Astrocyte (in vitro differentiated cells and primary cell): Measurements from ENCODE around the gene IFITM5. TPM values are rescaled to one million over a fixed set of nuclear protein-coding genes. Genes with fewer than 3 reads are reported as not detected.
A peak's percentile ranks its signal among the peaks of the same experiment; 100 is the strongest.
"Not testable (repeated sequence)": the region's sequence is repeated elsewhere in the genome, so short reads cannot be mapped to it uniquely, and the experiment has no call there.

Experiments
- DNase-seq: peaks from one replicate; pipeline ENCODE4 v3.0.0-alpha.2; 2010; ENCODE audit warnings: low read depth
- FAIRE-seq: peaks from 2 replicates; lab custom pipeline; 2011; peaks lifted over from hg19 to GRCh38; lab: Jason Lieb, UNC
- H2AFZ ChIP-seq: 2 replicates; pipeline ENCODE4 v1.6.0; 2012; ENCODE audit warnings: low read depth, low read length, inconsistent platforms
- H3K27ac ChIP-seq: 2 replicates; pipeline ENCODE4 v1.5.1; 2011; ENCODE audit warnings: low read depth, low read length, inconsistent platforms
- H3K27me3 ChIP-seq: 2 replicates; pipeline ENCODE4 v1.6.0; 2011; ENCODE audit warnings: low read length, inconsistent platforms; ENCODE audit not compliant: insufficient read depth
- H3K36me3 ChIP-seq: 2 replicates; pipeline ENCODE4 v1.5.1; 2011; ENCODE audit warnings: low read length, inconsistent platforms; ENCODE audit not compliant: insufficient read depth
- H3K4me1 ChIP-seq: 2 replicates; pipeline ENCODE4 v1.5.1; 2011; ENCODE audit warnings: low read length, inconsistent platforms; ENCODE audit not compliant: insufficient read depth
- H3K4me2 ChIP-seq: 2 replicates; pipeline ENCODE4 v1.6.0; 2012; ENCODE audit warnings: low read length, inconsistent platforms
- H3K4me3 ChIP-seq: 2 replicates; pipeline ENCODE4 v1.5.1; 2011; ENCODE audit warnings: low read depth, mild to moderate bottlenecking, low read length, inconsistent platforms; ENCODE audit not compliant: insufficient read depth
- H3K79me2 ChIP-seq: 2 replicates; pipeline ENCODE4 v1.6.0; 2012; ENCODE audit warnings: mild to moderate bottlenecking, low read length, inconsistent platforms; ENCODE audit not compliant: insufficient read depth
- H3K9ac ChIP-seq: 2 replicates; pipeline ENCODE4 v1.6.0; 2012; ENCODE audit warnings: mild to moderate bottlenecking, low read length, inconsistent platforms
- H3K9me3 ChIP-seq: 2 replicates; pipeline ENCODE4 v1.5.1; 2012; ENCODE audit warnings: low read depth, mild to moderate bottlenecking, low read length, inconsistent platforms; ENCODE audit not compliant: insufficient read depth
- H4K20me1 ChIP-seq: 2 replicates; pipeline ENCODE4 v1.6.0; 2012; ENCODE audit warnings: low read length, inconsistent platforms; ENCODE audit not compliant: insufficient read depth
- H3K27ac Mint-ChIP-seq: one replicate; pipeline ENCODE4 v1.8.0; 2021; ENCODE audit warnings: mild to moderate bottlenecking, mixed read lengths; ENCODE audit not compliant: unreplicated experiment
- H3K27me3 Mint-ChIP-seq: one replicate; pipeline ENCODE4 v1.8.0; 2021; ENCODE audit warnings: low read depth, mixed read lengths; ENCODE audit not compliant: unreplicated experiment
- H3K36me3 Mint-ChIP-seq: one replicate; pipeline ENCODE4 v1.8.0; 2021; ENCODE audit warnings: low read depth, mixed read lengths; ENCODE audit not compliant: unreplicated experiment
- H3K4me1 Mint-ChIP-seq: one replicate; pipeline ENCODE4 v1.8.0; 2021; ENCODE audit warnings: low read depth, mixed read lengths; ENCODE audit not compliant: unreplicated experiment
- H3K4me3 Mint-ChIP-seq: one replicate; pipeline ENCODE4 v1.8.0; 2021; ENCODE audit warnings: mild to moderate bottlenecking, moderate library complexity, mixed read lengths; ENCODE audit not compliant: unreplicated experiment
- H3K9me3 Mint-ChIP-seq: one replicate; pipeline ENCODE4 v1.8.0; 2021; ENCODE audit warnings: mild to moderate bottlenecking, mixed read lengths; ENCODE audit not compliant: unreplicated experiment
- CTCF ChIP-seq: IDR thresholded peaks from 2 replicates; pipeline ENCODE4 v1.5.1; 2011; ENCODE audit warnings: low read depth, mild to moderate bottlenecking, inconsistent platforms, low read length, moderate library complexity; ENCODE audit not compliant: insufficient read depth
- total RNA-seq: library from RNA; stranded (reverse); gene quantifications from 2 replicates; pipeline ENCODE4 v1.2.1, GENCODE V29; 2021

IFITM5 gene
- total RNA-seq, 1 donor from 2014 or later: not detected

DNA sequence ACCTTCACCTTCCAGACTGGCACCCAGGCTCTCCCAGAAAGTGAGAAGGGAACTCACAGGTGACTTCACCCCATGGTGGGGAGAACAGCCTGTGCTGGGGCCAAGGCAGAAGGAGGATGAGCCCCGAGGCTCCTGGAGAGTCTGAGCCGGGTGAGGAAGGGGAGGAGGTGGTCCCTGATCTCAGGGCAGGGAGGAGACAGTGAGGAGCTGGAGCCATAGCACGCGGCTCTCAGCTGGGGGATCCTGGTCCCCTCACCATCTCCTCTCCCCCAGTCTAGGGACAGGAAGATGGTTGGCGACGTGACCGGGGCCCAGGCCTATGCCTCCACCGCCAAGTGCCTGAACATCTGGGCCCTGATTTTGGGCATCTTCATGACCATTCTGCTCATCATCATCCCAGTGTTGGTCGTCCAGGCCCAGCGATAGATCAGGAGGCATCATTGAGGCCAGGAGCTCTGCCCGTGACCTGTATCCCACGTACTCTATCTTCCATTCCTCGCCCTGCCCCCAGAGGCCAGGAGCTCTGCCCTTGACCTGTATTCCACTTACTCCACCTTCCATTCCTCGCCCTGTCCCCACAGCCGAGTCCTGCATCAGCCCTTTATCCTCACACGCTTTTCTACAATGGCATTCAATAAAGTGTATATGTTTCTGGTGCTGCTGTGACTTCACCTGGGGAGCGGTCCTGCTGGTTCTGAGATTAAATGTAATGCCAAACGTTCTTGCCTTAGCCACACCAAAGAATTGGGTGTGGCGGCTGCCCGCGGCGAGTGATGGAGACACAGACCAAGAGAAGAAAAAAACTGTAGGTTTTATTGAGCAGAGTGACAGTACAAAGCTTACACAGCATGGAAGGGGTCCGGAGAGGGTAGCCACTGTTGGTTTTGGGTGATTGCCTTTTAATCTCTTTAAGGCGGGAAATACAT is 9.7 kb upstream of the IFITM5 start:
- peak overlapping the region; percentile 91 for H3K4me2 ChIP-seq
- H3K9ac ChIP-seq, H3K79me2 ChIP-seq, H3K27me3 ChIP-seq, H3K4me3 ChIP-seq, H3K27me3 Mint-ChIP-seq, H3K9me3 Mint-ChIP-seq, H3K36me3 Mint-ChIP-seq, H2AFZ ChIP-seq, H3K27ac ChIP-seq, FAIRE-seq, H3K36me3 ChIP-seq, DNase-seq, H4K20me1 ChIP-seq, H3K9me3 ChIP-seq: not testable (repeated sequence)
- peaks cover 19% of the 10 kb centered on the region for H3K4me1 ChIP-seq
- Mint-ChIP-seq H3K27ac (peak overlapping the region; percentile 81), H3K4me1 (peaks cover 25% of the 10 kb centered on the region), H3K4me3 (peak overlapping the region; percentile 94)

GRCh38 chr11:307766-308708 is 8.7 kb upstream of the IFITM5 start, which contains the start of gene IFITM2:
Gene IFITM2, plus strand, starts transcription at chr11:307816. Its CDS starts 377 bp downstream, at chr11:308193.
- peak within 1 kb of the TSS; percentile 94 for H3K4me3 Mint-ChIP-seq
- H3K36me3 Mint-ChIP-seq, FAIRE-seq, H4K20me1 ChIP-seq, H3K79me2 ChIP-seq, H3K27me3 ChIP-seq, H3K27me3 Mint-ChIP-seq, H3K36me3 ChIP-seq, H3K9me3 ChIP-seq, H3K9me3 Mint-ChIP-seq: not testable (repeated sequence)
- peak within 1 kb of the TSS; percentile 81 for H2AFZ ChIP-seq
- DNase-seq: peak; percentile 68
- H3K4me3 ChIP-seq: peak within 1 kb of the TSS; percentile 57
- peak within 1 kb of the TSS; percentile 81 for H3K27ac Mint-ChIP-seq
- peak within 1 kb of the TSS; percentile 91 for H3K4me2 ChIP-seq
- peak within 1 kb of the TSS; percentile 33 for H3K27ac ChIP-seq
- peaks cover 17% of the 10 kb centered on the region for H3K4me1 ChIP-seq
- H3K9ac ChIP-seq: peak within 1 kb of the TSS; percentile 51
- H3K4me1 Mint-ChIP-seq: peaks cover 20% of the 10 kb centered on the region

GRCh38 chr11:306645-307371 is 7.5 kb upstream of the IFITM5 start:
- H3K4me3 Mint-ChIP-seq: no peak overlapping the region
- H3K27ac Mint-ChIP-seq: no peak overlapping the region

More at GRCh38 chr11:306645-307371, 7.5 kb upstream of the IFITM5 start:
- Histone ChIP-seq H3K36me3 (no peaks in the 10 kb centered on the region), H3K9me3 (no peaks in the 10 kb centered on the region), H4K20me1 (no peaks in the 10 kb centered on the region), H3K4me2 (no peak overlapping the region), H3K4me1 (peaks cover 17% of the 10 kb centered on the region), H3K27me3 (no peaks in the 10 kb centered on the region), H3K27ac (no peak overlapping the region), H3K4me3 (no peak overlapping the region), H2AFZ (no peak overlapping the region), H3K79me2 (peaks cover 6% of the 10 kb centered on the region), H3K9ac (no peak overlapping the region)
- Mint-ChIP-seq H3K36me3 (peaks cover 4% of the 10 kb centered on the region), H3K4me1 (peaks cover 12% of the 10 kb centered on the region), H3K27me3 (no peaks in the 10 kb centered on the region), H3K9me3 (peaks cover 2% of the 10 kb centered on the region)
- TF ChIP-seq CTCF: no peak
- FAIRE-seq: no peak
- DNase-seq: no peak
